ENCODE data around the gene AMPD1. TPM values are rescaled to one million over a fixed set of nuclear protein-coding genes. Genes with fewer than 3 reads are reported as not detected.

AMPD1 gene
- total and polyA plus RNA-seq, 4 donors: 0.05 to 0.52 TPM; not detected in 2

- WGBS, 2 donors: 80 to 84% methylated on average over 2 of the region's 2 CpGs
Measured at GRCh38 chr1:114691061-114691460, 4.3 kb downstream of the AMPD1 start.

GRCh38 chr1:114690148-114690547 lies 5.2 kb downstream of the AMPD1 start:
- no peaks in the 10 kb centered on the region for H3K36me3 ChIP-seq (ENCODE audit: control insufficient read depth in 1 of 2, insufficient read depth in 2 of 2, low read length in 1 of 2)
- H3K9me3 ChIP-seq (ENCODE audit: control insufficient read depth, low read length): no peaks in the 10 kb centered on the region
- WGBS, 2 donors: 60 to 67% methylated on average over 1 of the region's 1 CpG
- ATAC-seq (ENCODE audit: low FRiP score) (no peak), DNase-seq (no peak)
- intact Hi-C loops (cut with DNase I): no loop called here
- H3K27me3 ChIP-seq (ENCODE audit: control insufficient read depth in 1 of 2, insufficient read depth in 2 of 2, low read length in 1 of 2): peaks cover 0 to 2% of the 10 kb centered on the region in 2 donors
- no peaks in the 10 kb centered on the region for H3K4me1 ChIP-seq (ENCODE audit: control insufficient read depth in 1 of 2, insufficient read depth in 2 of 2, low read length in 2 of 2)
- no peak overlapping the region for H3K4me3 ChIP-seq (ENCODE audit: low read length in 2 of 2)
- H3K27ac ChIP-seq (ENCODE audit: low read depth in 1 of 2, low read length in 2 of 2): no peak overlapping the region

More at GRCh38 chr1:114691061-114691460, 4.3 kb downstream of the AMPD1 start:
- intact Hi-C loops (cut with DNase I): no loop called here
- H3K27ac ChIP-seq (ENCODE audit: low read depth in 1 of 2, low read length in 2 of 2): no peak overlapping the region
- H3K36me3 ChIP-seq (ENCODE audit: control insufficient read depth in 1 of 2, insufficient read depth in 2 of 2, low read length in 1 of 2): no peaks in the 10 kb centered on the region
- ATAC-seq (ENCODE audit: low FRiP score) (no peak), DNase-seq (no peak)
- H3K4me1 ChIP-seq (ENCODE audit: control insufficient read depth in 1 of 2, insufficient read depth in 2 of 2, low read length in 2 of 2): no peaks in the 10 kb centered on the region
- H3K27me3 ChIP-seq (ENCODE audit: control insufficient read depth in 1 of 2, insufficient read depth in 2 of 2, low read length in 1 of 2): peaks cover 0 to 2% of the 10 kb centered on the region in 2 donors
- no peak overlapping the region for H3K4me3 ChIP-seq (ENCODE audit: low read length in 2 of 2)
- no peaks in the 10 kb centered on the region for H3K9me3 ChIP-seq (ENCODE audit: control insufficient read depth, low read length)

DNA sequence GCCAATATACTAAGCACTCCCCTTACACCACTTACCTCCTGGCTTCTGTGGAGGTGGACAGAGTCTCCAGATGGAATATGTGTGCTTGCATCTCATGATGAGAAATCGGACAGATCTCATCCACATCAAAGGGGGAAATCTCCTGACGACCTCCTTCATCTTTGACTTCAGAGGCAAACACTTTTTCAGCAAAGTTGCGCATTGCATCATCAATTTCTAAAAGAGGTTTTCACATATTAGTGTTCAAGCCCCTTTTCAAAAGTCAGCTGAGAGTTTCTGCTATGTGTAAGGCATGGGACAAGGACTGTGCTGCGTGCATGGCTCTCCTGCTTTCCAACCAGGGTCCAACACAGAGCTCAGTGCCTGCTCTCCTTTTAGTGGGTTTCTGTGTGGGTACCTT lies 6.8 kb downstream of the AMPD1 start:
- H3K9me3 ChIP-seq (ENCODE audit: control insufficient read depth, low read length): no peaks in the 10 kb centered on the region
- intact Hi-C loops (cut with DNase I): no loop called here
- no peaks in the 10 kb centered on the region for H3K4me1 ChIP-seq (ENCODE audit: control insufficient read depth in 1 of 2, insufficient read depth in 2 of 2, low read length in 2 of 2)
- no peaks in the 10 kb centered on the region for H3K36me3 ChIP-seq (ENCODE audit: control insufficient read depth in 1 of 2, insufficient read depth in 2 of 2, low read length in 1 of 2)
- WGBS, 2 donors: 74 to 85% methylated on average over 4 of the region's 4 CpGs
- H3K27ac ChIP-seq (ENCODE audit: low read depth in 1 of 2, low read length in 2 of 2): no peak overlapping the region
- H3K4me3 ChIP-seq (ENCODE audit: low read length in 2 of 2): no peak overlapping the region
- H3K27me3 ChIP-seq (ENCODE audit: control insufficient read depth in 1 of 2, insufficient read depth in 2 of 2, low read length in 1 of 2): peaks cover 0 to 2% of the 10 kb centered on the region in 2 donors
- ATAC-seq (ENCODE audit: low FRiP score): no peak
- no peak for DNase-seq

DNA sequence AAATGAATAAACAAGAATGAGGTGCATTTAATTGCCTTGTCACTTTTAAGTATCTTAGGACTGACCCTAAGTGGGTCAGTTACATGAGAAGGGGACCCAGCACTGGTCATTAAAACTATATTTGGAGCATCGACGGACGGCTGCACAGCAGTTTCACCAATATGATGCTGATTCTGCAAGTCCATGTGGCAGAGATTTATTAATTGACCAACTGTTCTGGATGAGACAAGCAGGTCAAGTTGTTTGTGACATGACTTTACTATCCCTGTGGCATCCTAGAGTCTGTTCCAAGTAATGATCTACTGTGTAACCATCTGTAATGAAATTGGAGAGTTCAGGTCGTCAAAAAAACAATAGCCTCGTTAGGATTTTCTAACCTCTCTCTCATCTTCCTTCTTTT lies 9.5 kb downstream of the AMPD1 start:
- intact Hi-C loops (cut with DNase I): no loop called here
- 76 to 79% methylated on average over 5 of the region's 5 CpGs for WGBS, 2 donors
- peaks cover 0 to 2% of the 10 kb centered on the region in 2 donors for H3K27me3 ChIP-seq (ENCODE audit: control insufficient read depth in 1 of 2, insufficient read depth in 2 of 2, low read length in 1 of 2)
- no peaks in the 10 kb centered on the region for H3K9me3 ChIP-seq (ENCODE audit: control insufficient read depth, low read length)
- no peaks in the 10 kb centered on the region for H3K36me3 ChIP-seq (ENCODE audit: control insufficient read depth in 1 of 2, insufficient read depth in 2 of 2, low read length in 1 of 2)
- ATAC-seq (ENCODE audit: low FRiP score) (no peak), DNase-seq (no peak)
- no peak overlapping the region for H3K4me3 ChIP-seq (ENCODE audit: low read length in 2 of 2)
- no peaks in the 10 kb centered on the region for H3K4me1 ChIP-seq (ENCODE audit: control insufficient read depth in 1 of 2, insufficient read depth in 2 of 2, low read length in 2 of 2)
- no peak overlapping the region for H3K27ac ChIP-seq (ENCODE audit: low read depth in 1 of 2, low read length in 2 of 2)

- Histone ChIP-seq H3K27me3 (ENCODE audit: control insufficient read depth in 1 of 2, insufficient read depth in 2 of 2, low read length in 1 of 2) (no peaks in the 10 kb centered on the region), H3K27ac (ENCODE audit: low read depth in 1 of 2, low read length in 2 of 2) (no peak overlapping the region), H3K36me3 (ENCODE audit: control insufficient read depth in 1 of 2, insufficient read depth in 2 of 2, low read length in 1 of 2) (no peaks in the 10 kb centered on the region), H3K9me3 (ENCODE audit: control insufficient read depth, low read length) (no peaks in the 10 kb centered on the region), H3K4me3 (ENCODE audit: low read length in 2 of 2) (no peak overlapping the region), H3K4me1 (ENCODE audit: control insufficient read depth in 1 of 2, insufficient read depth in 2 of 2, low read length in 2 of 2) (no peaks in the 10 kb centered on the region)
- DNase-seq: no peak
- WGBS, 2 donors: 73 to 77% methylated on average over 5 of the region's 5 CpGs
- intact Hi-C loops (cut with DNase I): loop anchor here in 1 of 2 donors (10.0 kb wide), 1 partner anchor 333 kb away; no protein-coding TSS in a partner anchor
- ATAC-seq (ENCODE audit: low FRiP score): no peak
Measured at GRCh38 chr1:114677691-114678090, 17.7 kb downstream of the AMPD1 start.

DNA sequence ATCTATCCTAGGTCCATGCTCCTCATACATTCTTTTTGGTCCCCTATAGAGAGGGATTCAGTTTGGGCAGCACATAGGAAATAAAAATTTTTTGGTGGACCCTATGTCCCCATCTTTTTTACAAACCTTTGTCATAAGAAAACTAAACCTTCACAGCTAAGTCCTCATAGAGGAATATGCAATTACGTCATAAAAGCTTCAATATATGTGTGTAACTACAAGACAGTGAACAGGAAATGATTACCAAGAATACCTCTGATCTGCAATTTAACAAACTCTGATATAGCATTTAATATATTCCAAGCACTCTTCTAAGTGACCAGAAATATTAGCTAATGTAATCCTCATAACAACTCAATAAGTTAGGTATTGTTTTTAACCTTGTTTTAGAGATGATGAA lies 19.2 kb downstream of the AMPD1 start:
- intact Hi-C loops (cut with DNase I): loop anchor here in 1 of 2 donors (10.0 kb wide), 1 partner anchor 331 kb away; no protein-coding TSS in a partner anchor
- DNase-seq (no peak), ATAC-seq (ENCODE audit: low FRiP score) (no peak)
- Histone ChIP-seq H3K9me3 (ENCODE audit: control insufficient read depth, low read length) (no peaks in the 10 kb centered on the region), H3K4me1 (ENCODE audit: control insufficient read depth in 1 of 2, insufficient read depth in 2 of 2, low read length in 2 of 2) (no peaks in the 10 kb centered on the region), H3K27me3 (ENCODE audit: control insufficient read depth in 1 of 2, insufficient read depth in 2 of 2, low read length in 1 of 2) (no peaks in the 10 kb centered on the region), H3K4me3 (ENCODE audit: low read length in 2 of 2) (no peak overlapping the region), H3K36me3 (ENCODE audit: control insufficient read depth in 1 of 2, insufficient read depth in 2 of 2, low read length in 1 of 2) (no peaks in the 10 kb centered on the region), H3K27ac (ENCODE audit: low read depth in 1 of 2, low read length in 2 of 2) (no peak overlapping the region)
- WGBS, 2 donors: 82 to 91% methylated on average over 1 of the region's 1 CpG

- H3K27me3 ChIP-seq (ENCODE audit: control insufficient read depth in 1 of 2, insufficient read depth in 2 of 2, low read length in 1 of 2): no peaks in the 10 kb centered on the region
- intact Hi-C loops (cut with DNase I): loop anchor here (5.0 to 10.0 kb wide), 2 partner anchors 45 to 327 kb away; partner anchors contain the start of gene NRAS (in 1 of the 2)
- whole genome bisulfite sequencing, 2 donors: 82 to 87% methylated on average over 7 of the region's 7 CpGs
Measured at GRCh38 chr1:114671939-114672275, 23.4 kb downstream of the AMPD1 start.

GRCh38 chr1:114671011-114671938 lies 24.1 kb downstream of the AMPD1 start:
- H3K9me3 ChIP-seq (ENCODE audit: control insufficient read depth, low read length): no peaks in the 10 kb centered on the region
- no peak overlapping the region for H3K4me3 ChIP-seq (ENCODE audit: low read length in 2 of 2)
- H3K4me1 ChIP-seq (ENCODE audit: control insufficient read depth in 1 of 2, insufficient read depth in 2 of 2, low read length in 2 of 2): no peaks in the 10 kb centered on the region
- intact Hi-C loops (cut with DNase I): loop anchor here (5.0 to 10.0 kb wide), 2 partner anchors 46 to 326 kb away; partner anchors contain the start of gene NRAS (in 1 of the 2)
- no peaks in the 10 kb centered on the region for H3K36me3 ChIP-seq (ENCODE audit: control insufficient read depth in 1 of 2, insufficient read depth in 2 of 2, low read length in 1 of 2)
- DNase-seq (no peak), ATAC-seq (ENCODE audit: low FRiP score) (no peak)
- no peaks in the 10 kb centered on the region for H3K27me3 ChIP-seq (ENCODE audit: control insufficient read depth in 1 of 2, insufficient read depth in 2 of 2, low read length in 1 of 2)
- 61 to 63% methylated on average over 9 of the region's 9 CpGs for WGBS, 2 donors
- H3K27ac ChIP-seq (ENCODE audit: low read depth in 1 of 2, low read length in 2 of 2): no peak overlapping the region

More at GRCh38 chr1:114671939-114672275, 23.4 kb downstream of the AMPD1 start:
- no peaks in the 10 kb centered on the region for H3K36me3 ChIP-seq (ENCODE audit: control insufficient read depth in 1 of 2, insufficient read depth in 2 of 2, low read length in 1 of 2)
- no peaks in the 10 kb centered on the region for H3K4me1 ChIP-seq (ENCODE audit: control insufficient read depth in 1 of 2, insufficient read depth in 2 of 2, low read length in 2 of 2)
- DNase-seq: no peak
- H3K9me3 ChIP-seq (ENCODE audit: control insufficient read depth, low read length): no peaks in the 10 kb centered on the region
- no peak overlapping the region for H3K4me3 ChIP-seq (ENCODE audit: low read length in 2 of 2)
- no peak overlapping the region for H3K27ac ChIP-seq (ENCODE audit: low read depth in 1 of 2, low read length in 2 of 2)
- no peak for ATAC-seq (ENCODE audit: low FRiP score)
